Measurements from ENCODE around the gene FOXA1. TPM values are rescaled to one million over a fixed set of nuclear protein-coding genes. Genes with fewer than 3 reads are reported as not detected.

The FOXA1 gene
- total and polyA plus RNA-seq, 2 of the 8 experiments (the other 6 are each of a cell fraction or from before 2014, with no cell fraction given): 0.08 to 0.20 TPM

- Histone ChIP-seq H3K23me2 (ENCODE audit: low read depth, low read length) (no peaks in the 10 kb centered on the region), H4K20me1 (replicated peaks in 1 of 2; ENCODE audit: control insufficient read depth in 1 of 2, insufficient read depth in 2 of 2, low read length in 2 of 2) (no peaks in the 10 kb centered on the region), H2BK120ac (replicated peaks; ENCODE audit: low read depth, low read length) (no peak overlapping the region), H2BK5ac (ENCODE audit: low read depth, low read length) (no peak overlapping the region), H3K79me2 (ENCODE audit: control insufficient read depth in 1 of 2, insufficient read depth in 2 of 2, low read length in 2 of 2) (no peaks in the 10 kb centered on the region), H2BK15ac (ENCODE audit: low read length) (no peak overlapping the region), H3K79me1 (ENCODE audit: low read depth, low read length) (no peaks in the 10 kb centered on the region), H2AFZ (ENCODE audit: low read length) (no peak overlapping the region), H3K27ac (ENCODE audit: low read depth, low read length) (no peak overlapping the region), H2BK12ac (ENCODE audit: low read depth, low read length) (no peak overlapping the region), H3K18ac (ENCODE audit: extremely low read depth, low read length) (no peak overlapping the region), H4K8ac (ENCODE audit: extremely low read depth, insufficient read depth, low read length) (no peak overlapping the region), H3K4me2 (ENCODE audit: insufficient read depth in 1 of 2, low read depth in 2 of 2, low read length in 2 of 2) (no peak overlapping the region), H3K27me3 (replicated peaks in 1 of 4; ENCODE audit: control insufficient read depth in 3 of 4, extremely low read depth in 1 of 4, insufficient read depth in 3 of 4, low read length in 3 of 4) (peaks cover 0 to 19% (median 10%) of the 10 kb centered on the region in 4 experiments; a peak in 6 of 7 replicates), H3K14ac (ENCODE audit: insufficient read length) (no peak overlapping the region), H4K5ac (ENCODE audit: insufficient read length, low read depth, low read length) (no peak overlapping the region), H3K9ac (replicated peaks in 1 of 4; ENCODE audit: extremely low read depth in 1 of 4, low read depth in 3 of 4, low read length in 3 of 4) (no peak overlapping the region), H3K4ac (replicated peaks; ENCODE audit: insufficient read length, low read depth, low read length) (no peak overlapping the region), H3K23ac (ENCODE audit: insufficient read length) (no peak overlapping the region), H3K4me3 (ENCODE audit: extremely low read depth in 1 of 4, insufficient read depth in 2 of 4, low read depth in 3 of 4, low read length in 4 of 4) (no peak overlapping the region), H2AK5ac (ENCODE audit: low read depth, low read length) (no peak overlapping the region), H4K91ac (replicated peaks; ENCODE audit: insufficient read length, low read length) (no peak overlapping the region), H3K9me3 (ENCODE audit: insufficient read depth in 2 of 2, low read depth in 1 of 2, low read length in 1 of 2) (peaks cover 0 to 3% of the 10 kb centered on the region in 2 experiments; a peak in 1 of 4 replicates), H2BK20ac (ENCODE audit: low read length) (no peak overlapping the region), H3K56ac (replicated peaks; ENCODE audit: insufficient read length, low read depth, low read length) (no peak overlapping the region), H3K4me1 (replicated peaks in 1 of 4; ENCODE audit: control insufficient read depth in 3 of 4, insufficient read depth in 4 of 4, low read length in 3 of 4) (no peaks in the 10 kb centered on the region), H3K36me3 (ENCODE audit: control insufficient read depth in 2 of 4, insufficient read depth in 4 of 4, low read length in 3 of 4) (no peaks in the 10 kb centered on the region)
- no peak for DNase-seq (ENCODE audit: low read depth in 1 of 2, low spot score in 2 of 2)
- no peak for FAIRE-seq
- WGBS, 2 experiments (ENCODE audit: extremely low coverage in 1 of 2, insufficient coverage in 1 of 2, insufficient read length in 1 of 2, insufficient replicate concordance in 2 of 2, low coverage in 1 of 2, low lambda C conversion rate in 2 of 2, missing lambda C conversion rate in 1 of 2): 89% methylated on average over 3 of the region's 3 CpGs; no CpG with 5 or more reads in 1 of the 2 experiments
- CTCF ChIA-PET (ENCODE audit: partially characterized antibody): interaction anchor here (0.9 to 1.7 kb wide), 3 partner anchors 13 to 282 kb away, joined by 3 to 9 read pairs (median 3); no protein-coding TSS in a partner anchor
- POLR2A ChIA-PET (ENCODE audit: partially characterized antibody): interaction anchor here (1.1 kb wide), 1 partner anchor 8 kb away, joined by 3 read pairs; no protein-coding TSS in a partner anchor
- TF ChIP-seq RXRA (IDR thresholded peaks at IDR 0.05; ENCODE audit: insufficient read depth, low read depth, low read length) (no peak), TAF7 (optimal IDR thresholded peaks at IDR 0.05; ENCODE audit: borderline replicate concordance, low read depth, low read length) (no peak), GABPA (IDR thresholded peaks at IDR 0.05; ENCODE audit: borderline replicate concordance, insufficient read depth, low read length) (no peak), RNF2 (IDR thresholded peaks at IDR 0.05; ENCODE audit: borderline replicate concordance, low read depth, low read length, missing control alignments, poor library complexity, severe bottlenecking) (no peak), SIX5 (IDR thresholded peaks at IDR 0.05; ENCODE audit: low read depth, low read length) (no peak), SP4 (IDR thresholded peaks at IDR 0.05; ENCODE audit: low read length) (no peak), ATF2 (IDR thresholded peaks at IDR 0.05; ENCODE audit: low read length) (no peak), HDAC6 (IDR thresholded peaks at IDR 0.05; ENCODE audit: low read depth, low read length) (no peak), NANOG (IDR thresholded peaks at IDR 0.05; ENCODE audit: insufficient read depth, low read depth, low read length, poor library complexity, severe bottlenecking) (no peak), BACH1 (IDR thresholded peaks at IDR 0.05; ENCODE audit: low read length) (no peak), JUN (IDR thresholded peaks at IDR 0.05; ENCODE audit: low read depth, low read length) (no peak), EZH2 (IDR thresholded peaks at IDR 0.05; ENCODE audit: low read depth, low read length, severe bottlenecking) (no peak)
These were observed 13.6 kb upstream of the FOXA1 start for GRCh38 chr14:37608649-37609048.
